Liver (tissue), 9 donors: ENCODE measurements around the gene DNAAF8. TPM values are rescaled to one million over a fixed set of nuclear protein-coding genes. Genes with fewer than 3 reads are reported as not detected.

Experiments
- DNase-seq: peaks from one replicate; pipeline ENCODE4 v3.0.0-alpha.2; 2017; ENCODE audit warnings: low spot score
- H3K27ac ChIP-seq, 2 donors: one replicate each; pipeline ENCODE4 v1.7.0; 2013; ENCODE audit warnings: inconsistent platforms in 2 of 2, low read length in 2 of 2, control low read depth in 1 of 2, low read depth in 1 of 2, mild to moderate bottlenecking in 1 of 2
- H3K27me3 ChIP-seq, 4 donors: one replicate each; pipeline versions ENCODE4 v1.6.1 to v1.7.0; 2013; ENCODE audit warnings: low read length in 3 of 4, inconsistent platforms in 1 of 4, mild to moderate bottlenecking in 1 of 4, moderate library complexity in 1 of 4; ENCODE audit not compliant: control insufficient read depth in 4 of 4, insufficient read depth in 4 of 4
- H3K36me3 ChIP-seq, 4 donors: one replicate each; pipeline versions ENCODE4 v1.6.1 to v1.7.0; 2013; ENCODE audit warnings: low read length in 3 of 4, mild to moderate bottlenecking in 3 of 4, low read depth in 1 of 4, moderate library complexity in 1 of 4; ENCODE audit not compliant: control insufficient read depth in 4 of 4, insufficient read depth in 3 of 4
- H3K4me1 ChIP-seq, 4 donors: one replicate each; pipeline versions ENCODE4 v1.6.1 to v1.7.0; 2013; ENCODE audit warnings: low read length in 3 of 4, mild to moderate bottlenecking in 3 of 4, moderate library complexity in 1 of 4; ENCODE audit not compliant: control insufficient read depth in 4 of 4, insufficient read depth in 4 of 4
- H3K4me3 ChIP-seq, 3 donors: one replicate each; pipeline versions ENCODE4 v1.6.1 to v1.7.0; 2013; ENCODE audit warnings: low read length in 3 of 3, control low read depth in 1 of 3, low read depth in 1 of 3, mild to moderate bottlenecking in 1 of 3
- H3K9ac ChIP-seq, 2 donors: one replicate each; pipeline ENCODE4 v1.7.0; 2013; ENCODE audit warnings: low read length in 2 of 2, mild to moderate bottlenecking in 2 of 2, moderate library complexity in 2 of 2, control low read depth in 1 of 2, low read depth in 1 of 2
- H3K9me3 ChIP-seq, 4 donors: one replicate each; pipeline versions ENCODE4 v1.6.1 to v1.7.0; 2013; ENCODE audit warnings: low read length in 3 of 4; ENCODE audit not compliant: control insufficient read depth in 4 of 4
- ATF3 ChIP-seq: IDR thresholded peaks from 2 replicates; pipeline ENCODE4 v1.6.1; 2016; ENCODE audit warnings: antibody characterized with exemption
- CTCF ChIP-seq: fragments of 150-350 bp; IDR thresholded peaks from 2 replicates; pipeline ENCODE4 v1.5.1; 2017; ENCODE audit warnings: improper control_type of control experiment, low read depth, low read length; ENCODE audit not compliant: missing input control
- EGR1 ChIP-seq, 2 donors: IDR thresholded peaks; 2 replicates each; pipeline ENCODE4 v1.6.1; 2016 to 2018; ENCODE audit warnings: antibody characterized with exemption in 2 of 2, low read depth in 2 of 2
- FOXA1 ChIP-seq: IDR thresholded peaks from 2 replicates; pipeline ENCODE4 v1.6.1; 2016; ENCODE audit warnings: antibody characterized with exemption
- FOXA2 ChIP-seq: IDR thresholded peaks from 2 replicates; pipeline ENCODE4 v1.6.1; 2016; ENCODE audit warnings: antibody characterized with exemption
- GABPA ChIP-seq, 2 donors: IDR thresholded peaks in 1 of 2; conservative IDR thresholded peaks in 1 of 2; 2 replicates each; pipeline ENCODE4 v1.6.1; 2016; ENCODE audit warnings: antibody characterized with exemption in 2 of 2, mild to moderate bottlenecking in 1 of 2, moderate library complexity in 1 of 2
- HNF4A ChIP-seq, 2 donors: conservative IDR thresholded peaks; 2 replicates each; pipeline ENCODE4 v1.6.1; 2016; ENCODE audit warnings: antibody characterized with exemption in 2 of 2, mild to moderate bottlenecking in 2 of 2
- HNF4G ChIP-seq: IDR thresholded peaks from 2 replicates; pipeline ENCODE4 v1.6.1; 2016; ENCODE audit warnings: antibody characterized with exemption
- JUND ChIP-seq, 2 donors: IDR thresholded peaks; 2 replicates each; pipeline ENCODE4 v1.6.1; 2016; ENCODE audit warnings: antibody characterized with exemption in 2 of 2
- MAX ChIP-seq: IDR thresholded peaks from 2 replicates; pipeline ENCODE4 v1.6.1; 2016; ENCODE audit warnings: antibody characterized with exemption
- NR2F2 ChIP-seq: IDR thresholded peaks from 2 replicates; pipeline ENCODE4 v1.6.1; 2016; ENCODE audit warnings: antibody characterized with exemption
- RAD21 ChIP-seq, 2 donors: IDR thresholded peaks; 2 replicates each; pipeline ENCODE4 v1.6.1; 2016; ENCODE audit warnings: antibody characterized with exemption in 2 of 2, mild to moderate bottlenecking in 2 of 2
- REST ChIP-seq: IDR thresholded peaks from 2 replicates; pipeline ENCODE4 v1.6.1; 2016; ENCODE audit warnings: antibody characterized with exemption, mild to moderate bottlenecking
- RXRA ChIP-seq, 2 donors: IDR thresholded peaks; 2 replicates each; pipeline ENCODE4 v1.6.1; 2017 to 2018; ENCODE audit warnings: antibody characterized with exemption in 2 of 2, mild to moderate bottlenecking in 1 of 2
- SP1 ChIP-seq: IDR thresholded peaks from 2 replicates; pipeline ENCODE4 v1.6.1; 2018; ENCODE audit warnings: antibody characterized with exemption, mild to moderate bottlenecking
- TAF1 ChIP-seq: conservative IDR thresholded peaks from 2 replicates; pipeline ENCODE4 v1.6.1; 2016; ENCODE audit warnings: antibody characterized with exemption, mild to moderate bottlenecking
- YY1 ChIP-seq: IDR thresholded peaks from 2 replicates; pipeline ENCODE4 v1.6.1; 2016; ENCODE audit warnings: antibody characterized with exemption, mild to moderate bottlenecking
- ZBTB33 ChIP-seq: IDR thresholded peaks from 2 replicates; pipeline ENCODE4 v1.6.1; 2016; ENCODE audit warnings: antibody characterized with exemption
- WGBS: extraction: QIAGEN DNeasy Blood & Tissue Kit; methylation state at CpG from one replicate; pipeline ENCODE4 v1.1.7; 2013; 5-methylcytosine and 5-hydroxymethylcytosine counted together
- polyA plus RNA-seq, 2 donors: library from polyadenylated mRNA; stranded (reverse) in 1 of 2; unstranded in 1 of 2; fragments of 200-250 nt in 1 of 2; fragments of >200 nt in 1 of 2; fragmentation: Nextera tagmentation in 1 of 2; extraction: Ambion mirVana in 1 of 2; gene quantifications; one replicate each; pipeline versions ENCODE4 v1.2.1 to v1.2.3, GENCODE V29; 2013 to 2015
- total RNA-seq, 2 donors: library from RNA; depleted of rRNA; stranded (reverse); fragments of >200 nt; gene quantifications; one replicate each; pipeline ENCODE4 v1.2.3, GENCODE V29; 2014
- donor health status: healthy.
- donor health status: healthy.
- donor health status: healthy.
- donor health status: healthy.
- donor health status: healthy.

The DNAAF8 gene
- total and polyA plus RNA-seq, 4 donors, result 0.33 to 0.75 (median 0.56) TPM

- no peak for TF ChIP-seq HNF4G
- no peak for TF ChIP-seq FOXA1
- TF ChIP-seq SP1, result peak; percentile 77
- TF ChIP-seq JUND (IDR thresholded peaks at IDR 0.05), result no peak
- peak; percentile 39 for TF ChIP-seq YY1
- peak; percentile 62 to 66 for TF ChIP-seq HNF4A (conservative IDR thresholded peaks at IDR 0.05)
- TF ChIP-seq ZBTB33, result no peak
- TF ChIP-seq NR2F2, result peak; percentile 45
- no peak for TF ChIP-seq FOXA2
- TF ChIP-seq CTCF, result no peak
- TF ChIP-seq RAD21 (IDR thresholded peaks at IDR 0.05), result peak in 1 of 2 donors; percentile 48
- TF ChIP-seq ATF3, result no peak
- peak in 1 of 2 donors; percentile 19 for TF ChIP-seq EGR1 (IDR thresholded peaks at IDR 0.05; ENCODE audit: low read depth in 2 of 2)
- TF ChIP-seq TAF1, result no peak
- TF ChIP-seq RXRA (IDR thresholded peaks at IDR 0.05), result peak; percentile 75 to 78
- no peak for TF ChIP-seq REST
- no peak for TF ChIP-seq GABPA (IDR thresholded peaks at IDR 0.05 in 1 of 2, conservative IDR thresholded peaks at IDR 0.05 in 1 of 2)
- no peak for TF ChIP-seq MAX
- Histone ChIP-seq H3K27me3 (no peaks in the 10 kb centered on the region), H3K4me3 (no peak overlapping the region), H3K4me1 (peaks cover 0 to 21% (median 11%) of the 10 kb centered on the region in 4 donors), H3K9me3 (no peaks in the 10 kb centered on the region), H3K9ac (peak overlapping the region in 1 of 2 donors; percentile 6), H3K36me3 (peaks cover 12 to 44% (median 23%) of the 10 kb centered on the region in 4 donors), H3K27ac (peak overlapping the region; percentile 47 to 75)
- DNase-seq, result no peak
- 32% methylated on average over 7 of the region's 7 CpGs for WGBS
Measured at GRCh38 chr16:4702466-4702808, 31.9 kb upstream of the DNAAF8 start.
